ACHN (cell line): ENCODE data around the gene KRTAP1-3.
"Not testable (repeated sequence)": the region's sequence is repeated elsewhere in the genome, so short reads cannot be mapped to it uniquely, and the experiment has no call there.

ENCODE experiments used
- DNase-seq: peaks from one replicate; pipeline ENCODE4 v3.0.0-alpha.2; 2015
- in situ Hi-C: cut with HindIII; loops from 2 replicates; pipeline ENCODE4 v1.10.0; 2017; ENCODE audit warnings: low sequenced_read_pairs, low pct_ligation_motif_present, low pct_unique_long_range_greater_than_20kb

Gene KRTAP1-3

GRCh38 chr17:41057547-41057946 lies 22.9 kb upstream of the KRTAP1-3 start:
- DNase-seq: no peak
- in situ Hi-C loops: no loop called here

GRCh38 chr17:41055130-41055529 lies 20.5 kb upstream of the KRTAP1-3 start, which contains the start of gene KRTAP2-2:
Gene KRTAP2-2, minus strand, starts transcription at chr17:41055230. Its CDS starts 19 bp downstream, at chr17:41055211.
- in situ Hi-C loops, DNase-seq: not testable (repeated sequence)

DNA sequence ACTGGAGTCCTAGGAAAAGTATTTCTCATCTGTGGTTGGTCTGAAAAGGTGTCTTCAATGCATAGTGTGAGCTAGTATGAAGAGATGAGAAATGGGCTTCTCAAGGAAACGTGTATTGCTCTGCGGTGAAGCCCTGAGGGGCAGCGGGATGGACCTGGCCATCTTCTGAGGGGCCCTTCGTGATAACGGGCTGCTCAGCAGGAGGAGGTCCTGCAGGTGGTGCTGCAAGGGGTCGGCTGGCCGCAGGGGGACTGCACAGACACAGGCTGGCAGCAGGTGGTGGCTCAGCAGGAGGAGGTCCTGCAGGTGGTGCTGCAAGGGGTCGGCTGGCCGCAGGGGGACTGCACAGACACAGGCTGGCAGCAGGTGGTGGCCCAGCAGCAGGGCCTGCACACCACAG lies 19.9 kb upstream of the KRTAP1-3 start:
- in situ Hi-C loops, DNase-seq: not testable (repeated sequence)

DNA sequence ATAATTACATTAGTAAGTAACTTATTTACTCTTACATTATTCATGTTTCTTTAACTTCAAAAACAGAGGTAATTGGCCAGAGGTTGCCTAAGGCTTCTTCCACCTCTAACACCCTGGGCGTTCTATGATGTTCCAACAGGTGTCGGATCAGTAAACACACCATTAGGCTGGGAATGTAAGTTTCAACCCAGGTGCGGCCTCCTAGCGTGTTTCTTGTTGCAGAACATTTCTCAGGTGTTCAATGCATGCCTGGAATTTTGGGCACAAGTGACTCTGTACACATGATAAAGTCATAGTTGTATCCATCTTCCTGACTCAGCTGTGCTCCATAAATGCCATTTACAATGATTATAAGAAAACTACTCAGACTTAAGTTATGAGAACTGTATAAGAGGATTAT lies 19.4 kb upstream of the KRTAP1-3 start:
- in situ Hi-C loops: no loop called here
- no peak for DNase-seq

- in situ Hi-C loops: no loop called here
- DNase-seq: no peak
Measured at GRCh38 chr17:41052566-41052965, 17.9 kb upstream of the KRTAP1-3 start.

GRCh38 chr17:41049110-41049509 lies 14.4 kb upstream of the KRTAP1-3 start:
- in situ Hi-C loops: no loop called here
- DNase-seq: no peak

GRCh38 chr17:41048441-41048840 lies 13.8 kb upstream of the KRTAP1-3 start:
- in situ Hi-C loops: no loop called here
- no peak for DNase-seq

DNA sequence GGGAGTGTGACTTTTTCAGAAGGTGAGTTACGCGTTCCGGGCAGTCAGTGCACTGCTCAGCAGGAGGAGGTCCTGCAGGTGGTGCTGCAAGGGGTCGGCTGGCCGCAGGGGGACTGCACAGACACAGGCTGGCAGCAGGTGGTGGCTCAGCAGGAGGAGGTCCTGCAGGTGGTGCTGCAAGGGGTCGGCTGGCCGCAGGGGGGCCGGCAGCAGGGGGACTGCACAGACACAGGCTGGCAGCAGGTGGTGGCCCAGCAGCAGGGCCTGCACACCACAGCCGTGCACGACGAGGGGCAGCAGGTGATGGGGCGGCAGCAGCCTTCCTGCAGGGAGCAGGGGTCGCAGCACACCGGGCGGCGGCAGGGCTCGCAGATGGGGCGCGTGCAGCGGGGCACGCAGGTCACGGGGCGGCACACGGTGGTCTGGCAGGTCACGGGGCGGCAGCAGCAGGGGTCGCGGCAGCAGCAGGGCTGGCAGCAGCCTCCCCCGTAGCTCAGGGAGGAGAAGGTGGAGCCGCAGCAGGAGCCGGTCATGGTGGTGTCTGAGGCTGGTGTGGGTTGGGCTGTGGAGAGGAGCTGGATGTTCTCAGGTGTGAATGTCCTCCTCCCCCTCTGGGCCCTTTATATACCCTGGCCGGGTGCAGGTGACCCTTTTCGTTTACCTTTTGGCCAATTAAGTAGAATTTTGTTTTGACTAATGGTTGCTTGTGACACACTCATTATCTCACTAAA lies 12.2 kb upstream of the KRTAP1-3 start, which contains the start of gene KRTAP2-1:
KRTAP2-1 (minus strand) TSS at position 582 of the 731 bp plus-strand sequence; CDS start at position 533, 49 bp downstream.
- in situ Hi-C loops, DNase-seq: not testable (repeated sequence)

DNA sequence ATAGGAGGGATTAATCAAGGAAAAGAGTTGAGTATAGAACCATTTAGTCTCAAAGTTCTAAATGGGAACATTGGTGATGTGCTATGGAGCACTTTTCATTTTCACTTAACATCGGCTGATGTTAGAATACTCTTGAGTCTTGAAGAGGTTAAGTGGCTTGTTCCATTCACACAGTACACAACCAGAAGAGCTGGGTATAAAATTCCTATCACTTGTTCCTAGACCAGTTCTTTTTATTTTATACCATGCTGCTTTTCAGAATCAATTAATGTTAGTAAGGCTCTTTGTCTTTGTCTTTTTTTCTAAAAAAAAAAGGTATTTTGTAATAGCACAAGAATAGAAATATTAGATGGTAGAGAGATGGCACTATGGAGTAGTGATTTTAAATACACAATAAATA lies 8.3 kb upstream of the KRTAP1-3 start:
- in situ Hi-C loops: no loop called here
- DNase-seq: no peak

- in situ Hi-C loops, DNase-seq: not testable (repeated sequence)
Measured at GRCh38 chr17:41040783-41041571, 6.3 kb upstream of the KRTAP1-3 start, which contains the start of gene KRTAP1-1. Gene KRTAP1-1, minus strand, starts transcription at chr17:41041450. Its CDS starts 53 bp downstream, at chr17:41041397.

DNA sequence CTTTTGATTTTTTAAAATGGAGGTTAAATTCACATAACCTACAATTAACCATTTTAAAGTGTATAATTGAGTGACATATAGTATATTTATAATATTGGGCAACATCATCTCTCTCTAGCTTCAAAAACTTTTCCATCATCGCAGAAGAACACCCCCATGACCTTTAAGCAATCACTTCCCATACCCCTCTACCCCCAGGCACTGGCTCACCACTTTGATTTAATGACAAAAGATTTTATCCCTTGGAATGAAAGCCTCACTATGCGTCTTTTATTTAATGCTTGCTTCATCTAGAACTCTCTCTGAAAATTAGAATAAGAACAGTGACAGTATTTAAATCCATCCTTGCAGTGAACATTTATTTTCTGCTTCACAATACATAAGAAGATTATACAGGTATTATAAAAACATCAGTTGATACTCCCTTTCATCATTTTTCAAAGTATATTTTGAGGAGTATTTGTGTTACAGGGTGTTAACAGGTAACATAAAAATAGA lies 3.2 kb upstream of the KRTAP1-3 start:
- DNase-seq: no peak
- in situ Hi-C loops: no loop called here

GRCh38 chr17:41029633-41030245 lies 4.9 kb downstream of the KRTAP1-3 start, which contains the start of gene KRTAP1-4:
Gene KRTAP1-4, minus strand, starts transcription at chr17:41030195. Its CDS starts 117 bp downstream, at chr17:41030078.
- in situ Hi-C loops: no loop called here
- DNase-seq: no peak

DNA sequence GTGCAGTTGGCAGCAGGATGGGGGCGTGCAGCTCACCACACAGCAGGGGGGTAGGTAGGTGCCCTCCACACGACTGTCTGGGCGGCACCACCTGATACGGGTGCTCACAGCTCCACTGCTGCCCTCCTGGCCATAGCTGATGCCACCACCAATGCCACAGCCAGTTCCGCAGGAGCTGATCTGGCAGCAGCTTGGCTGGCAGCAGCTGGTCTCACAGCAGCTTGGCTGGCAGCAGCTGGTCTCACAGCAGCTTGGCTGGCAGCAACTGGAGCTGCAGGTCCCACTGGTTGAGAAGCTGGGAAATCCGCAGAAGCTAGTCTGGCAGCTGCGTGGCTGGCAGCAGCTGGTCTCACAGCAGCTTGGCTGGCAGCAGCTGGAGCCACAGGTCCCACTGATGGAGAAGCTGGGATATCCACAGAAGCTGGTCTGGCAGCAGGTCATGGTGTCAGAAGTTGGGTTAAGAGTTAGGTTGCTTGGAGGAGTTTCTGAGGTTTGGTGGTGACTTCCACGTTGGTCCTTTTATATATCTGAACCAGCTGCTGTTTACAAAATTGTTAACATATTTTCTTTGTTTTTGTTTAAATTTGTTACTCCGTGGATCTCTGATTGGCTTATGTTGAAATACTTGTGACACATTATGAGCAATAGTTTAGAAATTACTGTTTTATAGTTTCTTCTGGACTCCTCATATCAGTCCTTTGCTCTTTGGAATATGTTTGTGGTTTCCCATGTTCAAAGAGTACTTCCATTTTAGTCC lies 7.8 kb downstream of the KRTAP1-3 start, which contains the start of gene KRTAP1-5:
KRTAP1-5 (minus strand) TSS at position 494 of the 757 bp plus-strand sequence; CDS start at position 441, 53 bp downstream.
- no peak for DNase-seq
- in situ Hi-C loops: no loop called here

- no peak for DNase-seq
- in situ Hi-C loops: no loop called here
Measured at GRCh38 chr17:41024697-41025096, 10.0 kb downstream of the KRTAP1-3 start.

GRCh38 chr17:41020336-41020735 lies 14.3 kb downstream of the KRTAP1-3 start:
- in situ Hi-C loops: no loop called here
- DNase-seq: no peak

- in situ Hi-C loops: no loop called here
- no peak for DNase-seq
Measured at GRCh38 chr17:41019415-41019814, 15.3 kb downstream of the KRTAP1-3 start.

GRCh38 chr17:41018541-41018940 lies 16.1 kb downstream of the KRTAP1-3 start:
- in situ Hi-C loops: no loop called here
- DNase-seq: no peak
